GM19099 (cell line): ENCODE data around the gene VGLL3.

ENCODE experiments used
- POLR2A ChIP-seq: IDR thresholded peaks from 3 replicates; pipeline ENCODE4 v1.6.1; 2011; ENCODE audit warnings: low read depth; ENCODE audit not compliant: insufficient read length; ENCODE audit errors: extremely low read depth

The VGLL3 gene

GRCh38 chr3:86995537-86995936 lies 4.6 kb upstream of the VGLL3 start:
- no peak for TF ChIP-seq POLR2A

GRCh38 chr3:86993704-86994103 lies 2.8 kb upstream of the VGLL3 start:
- TF ChIP-seq POLR2A: no peak

- no peak for TF ChIP-seq POLR2A
Observed at GRCh38 chr3:86991840-86992435, 989 bp upstream of the VGLL3 start.

- no peak for TF ChIP-seq POLR2A
Observed at GRCh38 chr3:86991482-86991815, 500 bp upstream of the VGLL3 start.

GRCh38 chr3:86990012-86990733 lies 776 bp downstream of the VGLL3 start:
- TF ChIP-seq POLR2A: no peak

- TF ChIP-seq POLR2A: no peak
Observed at GRCh38 chr3:86989611-86990010, 1.3 kb downstream of the VGLL3 start.

GRCh38 chr3:86989006-86989405 lies 1.9 kb downstream of the VGLL3 start:
- TF ChIP-seq POLR2A: no peak

- TF ChIP-seq POLR2A: no peak
Observed at GRCh38 chr3:86988235-86988634, 2.7 kb downstream of the VGLL3 start.

- TF ChIP-seq POLR2A: no peak
Observed at GRCh38 chr3:86987421-86987715, 3.6 kb downstream of the VGLL3 start.

GRCh38 chr3:86986671-86987420 lies 4.1 kb downstream of the VGLL3 start:
- TF ChIP-seq POLR2A: no peak

GRCh38 chr3:86985181-86985826 lies 5.6 kb downstream of the VGLL3 start:
- no peak for TF ChIP-seq POLR2A

GRCh38 chr3:86984271-86984670 lies 6.7 kb downstream of the VGLL3 start:
- no peak for TF ChIP-seq POLR2A

GRCh38 chr3:86982883-86983282 lies 8.1 kb downstream of the VGLL3 start:
- no peak for TF ChIP-seq POLR2A

- TF ChIP-seq POLR2A: no peak
Observed at GRCh38 chr3:86978111-86978551, 12.8 kb downstream of the VGLL3 start.

GRCh38 chr3:86976219-86976618 lies 14.7 kb downstream of the VGLL3 start:
- no peak for TF ChIP-seq POLR2A

- TF ChIP-seq POLR2A: no peak
Observed at GRCh38 chr3:86973440-86973839, 17.5 kb downstream of the VGLL3 start.

GRCh38 chr3:86969500-86970189 lies 21.3 kb downstream of the VGLL3 start:
- no peak for TF ChIP-seq POLR2A
